H1 (cell line): Measurements from ENCODE around the gene WRAP73. TPM values are rescaled to one million over a fixed set of nuclear protein-coding genes. Genes with fewer than 3 reads are reported as not detected.

Experiments used
- CTBP2 ChIP-seq: IDR thresholded peaks from 2 replicates; pipeline ENCODE4 v1.7.0; 2011; ENCODE audit warnings: borderline replicate concordance, mild to moderate bottlenecking, moderate library complexity, mixed read lengths, low read length; ENCODE audit not compliant: insufficient read depth, insufficient read length
- CTCF ChIP-seq, 3 experiments: IDR thresholded peaks; 1 replicate in 2 of 3; 2 replicates in 1 of 3; pipeline versions ENCODE4 v1.5.1 to v1.6.1; 2011; ENCODE audit warnings: low read length in 3 of 3, mild to moderate bottlenecking in 3 of 3, inconsistent platforms in 2 of 3, low read depth in 1 of 3, moderate library complexity in 1 of 3; ENCODE audit not compliant: insufficient read depth in 1 of 3; ENCODE audit errors: control extremely low read depth in 1 of 3
- polyA plus RNA-seq, 7 experiments: library from polyadenylated mRNA; depleted of rRNA in 3 of 7; stranded (reverse) in 5 of 7; unstranded in 2 of 7; fragments of >200 nt in 5 of 7; fragments of 200-250 nt in 2 of 7; gene quantifications; 1 replicate in 5 of 7; 2 replicates in 1 of 7; 4 replicates in 1 of 7; pipeline versions ENCODE4 v1.2.1 to v1.2.3, GENCODE V29; 2011 to 2013; ENCODE audit warnings: missing spikeins in 2 of 7, mixed read lengths in 2 of 7
- total RNA-seq: library from RNA; stranded (reverse); fragmentation: NEBNext Ultra II Directional; extraction: Animal tissue kit (Norgen Biotek cat#: 25700); gene quantifications from 2 replicates; pipeline ENCODE4 v1.2.1, GENCODE V29; 2021

Gene WRAP73
- total and polyA plus RNA-seq, 2 of the 8 experiments (the other 6 are each of a cell fraction or from before 2014, with no cell fraction given): 30.3 to 50.7 TPM

DNA sequence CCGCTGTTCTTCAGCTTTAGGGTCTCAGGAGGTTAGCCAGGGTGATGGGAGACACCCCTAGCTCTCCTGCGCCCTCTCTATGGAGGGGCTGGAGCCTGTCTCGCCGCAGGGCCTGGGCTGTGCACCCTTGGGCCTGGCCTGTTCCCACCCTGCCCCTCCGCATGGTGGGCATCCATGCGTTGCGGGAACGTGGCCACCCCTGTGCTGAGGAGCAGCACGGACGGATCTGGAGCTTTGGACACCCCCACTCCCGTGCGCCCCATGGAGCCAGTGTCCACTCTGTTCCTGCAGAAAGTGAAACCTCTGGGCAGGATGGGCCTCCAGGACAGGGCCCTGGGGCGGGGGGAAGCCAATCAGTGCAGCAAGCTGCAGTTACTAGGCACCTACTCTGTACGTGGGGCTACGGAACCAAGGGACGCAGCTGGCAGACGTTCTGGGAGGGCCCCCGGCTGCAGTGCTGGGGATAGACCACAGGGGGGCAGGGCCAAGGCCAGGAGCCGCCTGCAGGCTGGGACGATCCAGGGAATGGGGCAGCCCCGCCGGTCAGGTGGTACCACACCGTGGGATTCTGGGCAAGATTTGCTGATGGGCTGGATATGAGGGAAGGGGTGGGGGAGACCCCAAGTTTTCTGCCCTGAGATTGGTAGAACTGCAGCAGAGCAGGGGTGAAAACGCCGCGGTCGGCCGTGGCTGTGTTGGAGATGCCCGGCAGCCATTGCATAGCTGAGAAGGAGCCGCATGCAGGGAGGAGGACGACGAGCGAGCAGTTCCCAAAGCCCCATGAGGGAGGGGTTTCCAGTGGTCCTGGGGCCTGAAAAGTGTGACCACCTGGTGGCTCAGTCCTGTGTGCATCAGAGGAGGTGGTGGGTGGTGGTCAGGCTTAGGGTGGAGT is 45.7 kb upstream of the WRAP73 start (continued):
- TF ChIP-seq CTCF (IDR thresholded peaks at IDR 0.05; ENCODE audit: control extremely low read depth in 1 of 3, insufficient read depth in 1 of 3, low read depth in 1 of 3, low read length in 3 of 3) (peak in 2 of 3 experiments; percentile 82 to 93; a peak in 3 of 4 replicates), CTBP2 (no peak)
- TF ChIP-seq, all 59 proteins: peak for 5
